ENCODE results near the gene ZAP70.
"Not testable (repeated sequence)": the region's sequence is repeated elsewhere in the genome, so short reads cannot be mapped to it uniquely, and the experiment has no call there.

Gene ZAP70

DNA sequence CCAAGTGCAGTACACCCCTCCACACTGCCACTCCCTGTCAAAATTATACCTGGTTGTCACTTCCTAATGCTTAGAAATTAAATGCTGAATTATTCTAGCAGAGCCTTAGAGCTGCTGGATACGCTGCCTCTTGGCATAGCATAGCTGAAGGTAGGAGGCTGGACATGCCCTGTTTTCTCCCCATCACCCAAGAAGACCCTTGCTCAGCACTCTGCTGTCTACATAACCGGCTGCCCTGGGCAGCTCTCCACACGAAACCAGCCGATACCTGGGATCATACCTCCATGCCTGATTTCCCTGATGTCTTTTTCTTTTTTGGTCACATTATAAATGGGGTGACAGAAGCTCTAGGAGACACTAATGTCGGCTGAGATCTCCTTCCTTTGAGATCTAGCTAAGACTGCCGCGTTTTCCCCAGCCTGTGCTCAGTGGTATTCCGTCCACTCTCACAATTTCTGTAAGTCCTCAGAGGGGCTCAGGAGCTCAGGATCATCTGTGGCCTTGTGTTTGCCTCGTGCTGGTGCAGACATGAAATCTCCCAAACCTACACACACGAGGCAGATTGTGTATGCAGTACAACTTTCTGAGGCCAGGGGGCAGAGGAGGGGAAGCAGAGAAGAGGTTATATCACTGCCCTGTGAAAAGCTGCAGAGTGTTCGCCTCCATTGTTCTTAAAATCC, 13.5 kb upstream of the ZAP70 start:
- DNase-seq = no peak

- no peak for DNase-seq
These were observed 12.2 kb upstream of the ZAP70 start for GRCh38 chr2:97701186-97701585.

GRCh38 chr2:97701851-97702465, 11.4 kb upstream of the ZAP70 start:
- no peak for DNase-seq

DNA sequence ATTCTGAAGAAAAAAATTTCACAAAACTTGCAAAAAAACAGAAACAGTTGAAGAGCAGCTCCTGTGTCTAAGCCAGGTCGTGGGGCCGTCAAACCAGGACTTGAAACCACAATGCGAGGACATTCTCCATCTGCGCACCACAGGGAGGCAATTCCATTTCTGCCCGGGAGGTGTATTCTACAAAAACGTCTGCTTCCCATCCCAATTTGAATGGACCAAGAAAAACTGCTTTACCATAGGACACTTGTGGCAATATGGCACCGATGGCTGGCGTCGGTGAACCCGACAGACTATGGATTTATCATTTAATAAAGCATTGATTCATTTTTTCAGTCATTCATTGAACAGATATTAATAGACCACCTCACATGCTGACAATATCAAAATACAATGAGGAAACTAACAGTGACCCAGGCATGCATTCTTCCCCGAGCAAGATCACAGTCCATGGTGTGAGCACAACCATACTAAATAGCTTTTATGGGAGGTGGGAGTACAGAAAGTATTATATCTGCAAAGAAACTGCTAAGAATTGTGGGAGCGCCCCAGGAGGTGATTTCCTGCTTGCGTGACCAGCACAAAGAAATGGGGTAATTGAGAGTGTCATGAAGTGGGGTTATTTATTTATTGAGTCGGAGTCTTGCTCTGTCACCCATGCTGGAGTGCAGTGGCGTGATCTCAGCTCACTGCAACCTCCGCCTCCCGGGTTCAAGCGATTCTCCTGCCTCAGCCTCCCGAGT, 10.5 kb upstream of the ZAP70 start:
- no peak for DNase-seq

DNA sequence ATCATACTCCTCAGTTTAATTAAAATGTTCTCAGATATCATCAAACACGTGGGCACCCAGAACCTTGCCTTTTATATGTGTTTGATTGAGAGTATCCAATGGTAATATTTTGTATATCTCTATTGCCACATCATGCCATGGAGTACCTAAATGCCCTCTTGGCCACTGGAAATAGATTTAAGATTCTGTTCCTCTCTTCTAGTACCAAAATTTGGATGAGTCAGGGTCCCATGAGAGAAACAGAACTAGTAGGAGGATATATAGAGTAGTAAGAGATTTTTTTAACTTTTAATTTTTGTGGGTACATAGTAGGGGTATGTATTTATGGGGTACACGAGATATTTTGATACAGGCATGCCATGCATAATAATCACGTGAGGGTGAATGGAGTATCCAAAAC, 9.6 kb upstream of the ZAP70 start:
- no peak for DNase-seq

- DNase-seq = no peak
These were observed 8.4 kb upstream of the ZAP70 start for GRCh38 chr2:97704989-97705388.

DNA sequence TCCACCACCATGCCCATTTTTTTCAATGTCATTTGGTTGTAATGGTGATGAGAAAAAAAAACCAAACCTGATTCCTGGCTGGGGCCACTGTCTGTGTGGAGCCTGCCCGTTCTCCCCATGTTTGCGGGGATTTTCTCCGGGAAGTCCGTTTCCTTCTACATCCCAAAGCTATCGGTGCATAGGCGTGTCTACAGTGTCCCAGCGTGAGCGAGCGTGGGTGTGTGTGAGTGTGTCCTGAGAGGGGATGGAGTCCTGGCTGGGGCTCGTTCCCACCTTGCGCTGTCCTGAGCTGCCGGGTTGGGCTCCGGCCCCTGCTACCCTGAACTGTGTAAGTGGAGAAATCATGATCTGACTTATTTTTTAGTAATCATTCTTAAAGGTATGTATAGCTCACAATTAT, 7.3 kb upstream of the ZAP70 start:
- no peak for DNase-seq

GRCh38 chr2:97706708-97707345, 6.5 kb upstream of the ZAP70 start:
- DNase-seq = no peak

GRCh38 chr2:97707362-97708047, 5.9 kb upstream of the ZAP70 start:
- DNase-seq = no peak

- no peak for DNase-seq
These were observed 5.4 kb upstream of the ZAP70 start for GRCh38 chr2:97708048-97708380.

DNA sequence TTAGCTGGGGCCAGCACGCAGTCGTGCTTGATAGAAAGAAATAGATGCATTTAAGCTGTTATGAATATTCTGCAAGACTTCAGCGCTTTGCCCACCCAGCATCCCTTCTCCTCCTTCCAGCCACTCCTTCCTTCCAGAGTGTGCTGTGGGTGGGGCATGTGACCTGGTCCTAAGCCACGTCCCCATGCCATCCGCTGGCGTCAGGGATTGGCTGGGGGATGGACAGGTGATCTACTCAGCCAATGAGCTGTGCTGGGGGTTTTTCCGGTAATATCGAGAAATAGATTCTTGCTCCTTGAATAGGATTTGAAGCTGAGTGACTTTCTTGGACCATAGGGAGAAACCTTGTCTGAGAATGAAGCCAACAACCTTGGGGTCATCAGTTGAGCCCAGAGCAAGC, 4.8 kb upstream of the ZAP70 start:
- no peak for DNase-seq

GRCh38 chr2:97711394-97711711, 2.0 kb upstream of the ZAP70 start:
- no peak for DNase-seq

DNA sequence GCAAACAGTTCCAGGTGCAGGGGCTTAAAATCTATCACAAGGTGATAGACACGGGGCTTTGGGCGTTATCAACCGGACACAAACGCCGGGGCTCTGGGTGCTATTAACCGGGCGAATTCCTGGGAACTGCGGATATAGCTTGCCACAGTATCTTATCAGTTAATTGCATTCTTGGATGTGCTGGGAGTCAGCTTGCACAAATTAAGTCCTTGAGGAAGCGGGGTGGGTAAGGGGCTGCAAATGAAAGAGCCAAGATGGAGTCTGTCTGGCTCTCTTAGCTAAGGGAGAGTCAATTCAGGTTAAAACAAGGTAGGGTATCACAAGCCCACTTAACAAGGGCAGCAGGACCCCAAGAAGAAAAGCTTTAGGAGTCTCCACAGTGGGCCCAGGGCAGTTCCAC, 1.2 kb upstream of the ZAP70 start:
- DNase-seq = not testable (repeated sequence)

DNA sequence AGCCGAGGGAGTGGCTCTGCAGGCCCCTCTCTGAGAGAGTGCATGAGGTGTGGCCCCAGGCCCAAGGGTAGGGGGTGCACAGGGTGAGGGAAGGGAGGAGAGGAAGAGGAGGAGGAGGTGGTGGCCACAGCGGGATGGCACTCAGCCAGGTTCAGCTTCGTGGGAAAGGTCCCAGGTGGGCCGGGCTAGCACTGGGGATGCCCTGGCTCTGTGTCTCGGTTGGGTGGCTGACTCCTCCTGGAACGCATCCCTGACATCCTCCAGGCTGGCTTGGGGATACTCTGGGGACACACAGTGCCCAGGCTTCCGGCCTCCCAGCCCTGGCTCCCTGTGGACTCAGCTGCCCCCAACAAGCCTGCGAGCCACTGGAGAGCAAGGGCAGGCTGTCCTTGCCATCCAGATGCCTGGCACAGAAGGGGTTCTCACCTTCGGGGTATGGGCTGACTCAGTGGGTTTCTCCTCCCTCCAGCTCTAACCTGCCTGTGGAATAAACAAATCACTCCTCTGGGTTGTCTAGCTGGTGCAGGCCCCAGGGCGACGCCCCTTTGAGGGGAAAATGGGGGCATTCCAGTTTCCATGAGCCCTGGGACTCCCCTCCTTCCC, 582 bp upstream of the ZAP70 start:
- no peak for DNase-seq

DNA sequence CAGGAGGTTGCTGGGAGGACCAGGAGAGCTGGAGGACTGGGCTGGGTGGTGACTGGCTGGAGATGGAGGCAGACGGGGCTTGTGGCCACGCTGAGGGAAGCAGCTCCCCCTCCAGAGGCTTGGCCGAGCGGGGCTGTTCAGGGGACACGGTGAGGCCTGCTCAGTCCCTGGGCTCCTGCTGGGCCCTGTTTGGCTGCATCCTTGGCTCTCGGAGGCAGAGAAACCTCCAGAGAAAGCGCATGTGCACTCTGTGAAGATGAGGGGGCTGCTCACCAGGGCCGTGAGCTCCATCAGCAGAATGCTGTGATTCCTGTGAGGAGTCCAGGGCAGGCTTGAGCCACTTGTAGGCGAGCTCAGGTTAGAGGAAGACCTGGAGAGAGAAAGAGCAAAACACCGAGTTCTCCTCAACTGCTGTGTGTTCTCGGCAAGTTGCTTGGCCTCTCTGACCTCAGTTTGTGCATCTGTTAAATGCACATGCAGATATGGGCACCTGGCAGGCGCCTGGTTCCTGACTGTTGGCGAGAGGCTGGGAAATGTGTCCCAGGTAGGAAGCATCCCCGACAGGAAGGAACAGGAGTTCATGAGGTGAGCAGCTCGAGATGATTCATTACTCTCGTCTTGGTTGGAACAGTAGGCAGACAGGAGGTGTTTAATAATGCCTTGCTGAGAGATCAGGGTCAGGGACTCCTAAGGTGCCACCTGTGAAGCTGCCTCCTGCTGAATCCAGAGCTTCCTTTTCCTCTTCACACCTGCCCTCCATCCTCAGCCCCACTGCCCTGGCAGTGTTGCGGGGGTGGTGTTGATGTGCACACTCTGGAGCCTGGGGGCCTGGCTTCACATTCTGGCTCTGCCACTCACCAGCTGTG, 941 bp downstream of the ZAP70 start:
- no peak for DNase-seq

- DNase-seq = no peak
These were observed 1.7 kb downstream of the ZAP70 start for GRCh38 chr2:97714950-97715652.

DNA sequence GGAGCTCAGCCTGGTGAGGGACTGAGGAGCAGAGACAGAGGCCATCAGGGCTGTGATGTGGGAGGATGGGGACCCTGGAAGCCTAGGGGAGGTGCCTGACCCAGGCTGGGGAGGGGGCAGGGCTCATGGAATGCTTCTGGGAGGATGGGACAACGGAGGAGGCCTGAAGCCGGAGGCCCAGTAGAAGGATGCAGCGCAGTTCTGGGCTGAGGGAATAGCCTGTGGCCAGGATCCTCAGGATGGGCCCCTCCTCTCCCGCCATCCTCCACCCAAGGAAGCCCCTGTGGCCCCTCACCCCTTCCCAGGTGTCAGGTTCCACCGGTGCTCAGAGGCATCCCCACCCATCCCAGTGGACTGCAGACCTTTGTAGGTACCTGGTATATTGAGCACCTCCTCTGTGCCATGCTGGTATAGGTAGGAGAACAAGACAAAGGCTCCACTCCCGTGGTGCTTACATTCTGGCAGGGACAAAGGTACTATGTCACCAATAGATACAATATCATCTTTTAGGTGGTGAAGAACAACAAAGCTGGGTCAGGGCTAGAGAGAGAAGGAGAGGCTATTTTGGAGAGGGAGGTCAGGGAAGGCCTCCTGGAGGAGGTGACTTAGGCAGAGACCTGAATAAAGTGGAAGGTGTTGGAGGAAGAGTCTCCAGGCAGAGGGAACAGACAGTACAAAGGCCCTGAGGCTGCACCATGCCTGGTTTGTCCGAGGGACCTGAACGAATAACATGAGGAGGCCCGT, 2.7 kb downstream of the ZAP70 start:
- no peak for DNase-seq

DNA sequence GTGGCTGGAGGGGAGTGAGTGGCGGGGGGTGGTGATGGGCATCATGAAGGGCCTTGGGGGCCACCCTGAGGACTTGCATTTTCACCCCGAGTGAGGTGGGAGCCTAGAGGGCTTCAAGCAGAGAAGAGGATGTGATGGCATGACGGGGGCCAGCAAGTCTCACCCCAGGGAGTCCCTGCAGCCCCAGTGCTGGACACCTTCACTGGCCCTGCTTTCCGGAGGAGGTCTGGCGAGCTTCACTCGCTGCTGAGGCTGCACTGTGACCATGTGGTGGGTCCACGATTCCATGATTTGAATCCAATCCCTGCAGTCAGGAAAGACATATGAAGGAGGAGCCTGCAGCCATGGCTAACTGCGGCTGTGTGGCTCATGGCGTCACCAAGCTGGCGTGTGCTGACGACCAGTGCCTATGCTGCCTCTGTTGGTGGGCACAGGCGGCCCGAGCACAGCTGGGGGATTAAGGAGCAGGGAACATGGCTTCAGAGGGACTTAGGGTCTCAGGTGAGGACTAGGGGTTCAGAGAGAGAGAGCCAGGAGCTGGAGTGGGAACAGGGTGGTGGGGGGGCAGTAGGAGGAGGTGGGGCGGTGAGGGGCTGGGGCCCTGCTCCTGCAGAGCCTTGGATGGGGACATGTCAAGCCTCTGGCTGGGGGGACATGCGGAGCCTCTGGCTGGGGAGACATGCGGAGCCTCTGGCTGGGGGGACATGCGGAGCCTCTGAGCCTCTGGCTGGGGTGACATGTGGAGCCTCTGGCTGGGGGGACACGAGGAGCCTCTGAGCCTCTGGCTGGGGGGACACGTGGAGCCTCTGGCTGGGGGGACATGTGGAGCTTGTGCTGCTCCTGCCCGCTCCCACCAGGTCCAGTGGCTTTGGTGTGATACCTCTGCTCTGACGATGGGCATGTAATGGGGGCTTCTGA, 3.6 kb downstream of the ZAP70 start:
- DNase-seq = no peak

DNA sequence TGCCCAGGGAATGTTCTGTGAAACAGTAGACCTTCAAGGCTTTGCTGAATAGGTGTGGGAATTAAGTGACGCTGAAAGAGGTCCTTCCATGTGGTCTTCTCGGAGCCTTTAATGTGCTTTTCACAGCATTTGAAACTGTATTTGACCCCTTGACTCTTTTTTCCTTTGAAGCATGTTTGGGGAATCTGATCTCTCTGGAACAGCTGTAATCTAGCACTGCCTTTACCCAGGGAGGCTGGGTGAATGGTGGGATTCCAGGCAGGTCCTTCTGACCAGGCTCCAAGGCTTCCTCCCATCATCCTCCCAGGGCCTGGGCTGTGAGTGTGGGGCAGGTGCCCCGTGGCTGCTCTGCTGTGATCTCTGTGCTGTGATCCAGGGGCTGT, 4.2 kb downstream of the ZAP70 start:
- DNase-seq = no peak

Measured in GOT3 (cell line).